Fibroblast of lung (primary cell): ENCODE results near the gene WNK2.

Source experiments
- EZH2 ChIP-seq: IDR thresholded peaks from 2 replicates; pipeline ENCODE4 v1.5.1; 2012; ENCODE audit warnings: low read length, control low read depth, mild to moderate bottlenecking; ENCODE audit errors: missing control alignments
- TF ChIP-seq, protein P1 (sequence below), 2 donors: IDR thresholded peaks in 1 of 2; conservative IDR thresholded peaks in 1 of 2; 1 replicate in 1 of 2; 2 replicates in 1 of 2; pipeline ENCODE4 v1.5.1; 2011 to 2012; ENCODE audit warnings: low read length in 2 of 2, control low read depth in 1 of 2, inconsistent platforms in 1 of 2, low read depth in 1 of 2, mild to moderate bottlenecking in 1 of 2

DNA sequence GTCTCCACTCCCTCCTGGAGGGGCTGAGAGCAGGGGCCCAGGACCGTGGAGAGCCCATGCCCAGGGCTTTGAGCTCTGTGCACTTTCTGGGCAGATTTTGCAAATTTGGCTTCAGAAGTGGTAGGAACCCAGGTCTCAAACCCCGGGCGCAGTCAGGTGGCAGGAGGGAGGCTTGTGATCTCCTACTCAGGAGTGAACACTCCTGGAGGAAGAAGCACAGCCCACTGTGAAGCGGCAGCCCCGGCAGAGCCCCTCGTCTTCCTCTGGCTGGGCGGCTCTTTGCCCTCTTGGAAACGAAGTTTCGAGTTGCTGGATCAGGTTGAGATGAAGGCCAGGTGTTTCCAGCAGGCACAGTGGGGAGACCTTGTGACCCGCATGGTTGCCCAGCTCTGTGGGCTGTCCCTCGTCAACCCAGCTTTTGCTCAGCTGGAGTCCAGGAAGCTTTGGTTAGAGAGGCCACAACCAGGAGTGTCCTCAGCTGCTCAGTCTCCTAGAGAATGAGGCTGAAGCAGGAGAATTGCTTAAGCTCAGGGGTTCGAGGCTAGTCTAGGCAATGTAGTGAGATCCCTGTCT, 48.5 kb downstream of the WNK2 start:
- no peak for TF ChIP-seq EZH2
- TF ChIP-seq, protein P1, sequence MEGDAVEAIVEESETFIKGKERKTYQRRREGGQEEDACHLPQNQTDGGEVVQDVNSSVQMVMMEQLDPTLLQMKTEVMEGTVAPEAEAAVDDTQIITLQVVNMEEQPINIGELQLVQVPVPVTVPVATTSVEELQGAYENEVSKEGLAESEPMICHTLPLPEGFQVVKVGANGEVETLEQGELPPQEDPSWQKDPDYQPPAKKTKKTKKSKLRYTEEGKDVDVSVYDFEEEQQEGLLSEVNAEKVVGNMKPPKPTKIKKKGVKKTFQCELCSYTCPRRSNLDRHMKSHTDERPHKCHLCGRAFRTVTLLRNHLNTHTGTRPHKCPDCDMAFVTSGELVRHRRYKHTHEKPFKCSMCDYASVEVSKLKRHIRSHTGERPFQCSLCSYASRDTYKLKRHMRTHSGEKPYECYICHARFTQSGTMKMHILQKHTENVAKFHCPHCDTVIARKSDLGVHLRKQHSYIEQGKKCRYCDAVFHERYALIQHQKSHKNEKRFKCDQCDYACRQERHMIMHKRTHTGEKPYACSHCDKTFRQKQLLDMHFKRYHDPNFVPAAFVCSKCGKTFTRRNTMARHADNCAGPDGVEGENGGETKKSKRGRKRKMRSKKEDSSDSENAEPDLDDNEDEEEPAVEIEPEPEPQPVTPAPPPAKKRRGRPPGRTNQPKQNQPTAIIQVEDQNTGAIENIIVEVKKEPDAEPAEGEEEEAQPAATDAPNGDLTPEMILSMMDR (conservative IDR thresholded peaks at IDR 0.05 in 1 of 2, IDR thresholded peaks at IDR 0.05 in 1 of 2; ENCODE audit: low read depth in 1 of 2, low read length in 2 of 2), result no peak
